OCI-LY7 (cell line): Measurements from ENCODE around the gene SPPL2B.

Experiments used
- CTCF ChIP-seq: fragments of 200-600 bp; sonication (generic); conservative IDR thresholded peaks from 2 replicates; pipeline ENCODE4 v1.5.1; 2014; ENCODE audit warnings: mild to moderate bottlenecking, antibody characterized with exemption, low read length, moderate library complexity, mixed read lengths
- EZH2phosphoT487 ChIP-seq: fragments of 200-600 bp; sonication (generic); IDR thresholded peaks from 2 replicates; pipeline ENCODE4 v1.6.1; 2018; ENCODE audit warnings: low read depth, borderline replicate concordance, mild to moderate bottlenecking, mixed run types, antibody characterized with exemption, low read length, moderate library complexity, mixed read lengths

GRCh38 chr19:2358548-2359173 is 30.2 kb downstream of the SPPL2B start:
- no peak for TF ChIP-seq CTCF
- TF ChIP-seq EZH2phosphoT487: no peak
